Subcutaneous adipose tissue (tissue), 4 donors: ENCODE measurements around the gene ETFA. TPM values are rescaled to one million over a fixed set of nuclear protein-coding genes. Genes with fewer than 3 reads are reported as not detected.

Experiments used
- CTCF ChIP-seq: fragments of 450-650 bp; IDR thresholded peaks from one replicate; pipeline ENCODE4 v1.5.1; 2016; ENCODE audit warnings: low read depth, mild to moderate bottlenecking, control low read depth, antibody characterized with exemption, moderate library complexity
- total RNA-seq, 4 donors: library from RNA; depleted of rRNA; stranded (reverse); fragments of >200 nt; gene quantifications; one replicate each; pipeline ENCODE4 v1.1.0, GENCODE V29; 2016

The ETFA gene
- total RNA-seq, 4 donors from 2014 or later = 148 to 186 (median 157) TPM

GRCh38 chr15:76185716-76186115 is 125.6 kb downstream of the ETFA start:
- no peak for TF ChIP-seq CTCF

GRCh38 chr15:76184650-76185035 is 126.6 kb downstream of the ETFA start:
- TF ChIP-seq CTCF = no peak

- no peak for TF ChIP-seq CTCF
Measured at GRCh38 chr15:76183930-76184649, 127.2 kb downstream of the ETFA start.

- TF ChIP-seq CTCF = no peak
Measured at GRCh38 chr15:76181705-76182107, 129.6 kb downstream of the ETFA start.

- no peak for TF ChIP-seq CTCF
Measured at GRCh38 chr15:76180321-76180720, 130.9 kb downstream of the ETFA start.

GRCh38 chr15:76179023-76179422 is 132.2 kb downstream of the ETFA start:
- TF ChIP-seq CTCF = no peak

- TF ChIP-seq CTCF = no peak
Measured at GRCh38 chr15:76178296-76179000, 132.8 kb downstream of the ETFA start.
